HG02970 (cell line): ENCODE measurements around the gene FGF13.

Source experiments
- ATAC-seq: cut with Tn5 transposase; IDR thresholded peaks from one replicate; pipeline ENCODE4 v1.9.1; 2021; ENCODE audit warnings: mild to moderate bottlenecking, moderate library complexity, moderate number of reproducible peaks; ENCODE audit not compliant: unreplicated experiment, low FRiP score

FGF13 gene

DNA sequence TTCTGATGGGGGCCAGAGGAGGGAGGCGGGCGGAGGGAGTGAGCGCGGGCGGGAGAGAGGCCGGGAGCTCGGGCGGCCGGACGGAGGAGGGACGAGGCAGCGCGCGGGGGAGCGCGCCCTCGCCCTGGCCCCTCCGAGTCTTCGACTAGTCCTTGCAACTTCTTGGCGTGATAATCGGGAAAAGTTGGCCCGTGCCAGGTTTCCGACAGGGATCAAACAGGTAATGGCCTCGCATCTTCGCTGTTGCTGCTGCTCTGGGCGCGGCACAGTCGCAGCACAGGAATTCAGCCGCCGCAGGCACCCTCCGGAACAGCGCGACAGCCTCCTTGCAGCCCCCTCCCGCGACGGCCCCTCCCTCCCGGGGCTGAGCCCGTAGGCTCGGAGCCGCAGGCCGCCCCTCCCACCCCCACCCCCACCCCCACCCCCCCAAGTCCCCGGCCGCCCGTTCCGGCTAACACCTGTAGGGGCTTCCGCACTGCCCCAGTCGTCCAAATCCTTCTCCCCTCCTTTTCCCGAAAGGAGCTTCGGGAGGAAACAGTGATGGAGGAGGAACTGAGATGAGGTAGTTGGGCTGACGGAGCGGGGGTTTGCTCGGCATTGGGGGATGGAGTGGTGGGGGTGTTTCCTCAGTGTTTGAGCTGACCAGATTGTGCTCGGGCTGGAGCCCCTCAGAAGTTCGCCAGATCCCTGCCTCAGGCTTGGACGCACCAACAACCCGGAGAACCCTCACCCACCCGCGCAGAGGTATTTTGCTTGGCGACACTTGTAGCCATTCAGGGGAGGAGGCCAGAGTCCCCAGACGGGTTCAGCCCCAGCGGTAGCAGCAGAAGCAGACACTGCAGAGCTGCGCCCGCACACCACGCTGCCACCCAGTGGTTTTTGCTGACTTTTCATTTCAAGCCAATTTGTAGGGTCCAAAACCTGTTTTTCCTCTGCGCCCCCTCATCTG, at the start of gene FGF13:
Gene FGF13, minus strand, starts transcription at position 319 of the 949 bp plus-strand sequence. CDS start 714 bp downstream, outside the sequence.
- no peak for ATAC-seq

DNA sequence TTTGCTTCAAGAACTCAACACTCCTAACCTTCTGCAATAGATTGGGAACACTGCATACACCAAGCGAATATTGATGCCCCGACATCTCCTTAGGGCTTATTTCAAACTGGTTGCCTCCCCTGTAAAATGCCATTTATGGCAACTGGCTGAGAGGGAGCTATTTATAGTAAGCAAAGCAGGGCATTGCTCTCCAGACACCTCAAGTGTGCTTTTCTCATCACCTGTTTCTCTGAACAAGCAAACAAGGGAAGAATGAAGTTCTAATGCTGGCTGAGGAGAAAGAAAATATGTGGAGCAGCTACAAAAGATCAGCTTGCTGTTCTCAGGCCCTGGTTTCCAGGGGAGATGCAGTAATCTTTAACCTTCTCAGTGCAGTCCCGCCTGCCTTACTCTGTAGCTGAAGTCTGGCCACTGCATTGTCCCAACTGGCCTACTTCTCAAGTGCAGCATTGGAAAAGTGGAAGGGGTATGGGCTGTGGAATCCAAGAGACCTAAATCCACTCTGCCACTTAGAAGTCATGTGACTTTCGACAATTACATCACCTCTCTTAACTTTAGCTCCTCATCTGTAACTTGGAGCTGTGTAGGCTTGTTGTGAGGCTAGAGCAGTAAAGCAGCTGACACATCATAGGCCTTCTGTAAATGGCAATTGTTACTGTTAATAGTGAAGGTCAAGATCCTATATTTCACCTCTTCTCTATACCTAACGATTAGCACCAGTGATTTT, 47.9 kb upstream of the FGF13 start:
- ATAC-seq, result no peak

DNA sequence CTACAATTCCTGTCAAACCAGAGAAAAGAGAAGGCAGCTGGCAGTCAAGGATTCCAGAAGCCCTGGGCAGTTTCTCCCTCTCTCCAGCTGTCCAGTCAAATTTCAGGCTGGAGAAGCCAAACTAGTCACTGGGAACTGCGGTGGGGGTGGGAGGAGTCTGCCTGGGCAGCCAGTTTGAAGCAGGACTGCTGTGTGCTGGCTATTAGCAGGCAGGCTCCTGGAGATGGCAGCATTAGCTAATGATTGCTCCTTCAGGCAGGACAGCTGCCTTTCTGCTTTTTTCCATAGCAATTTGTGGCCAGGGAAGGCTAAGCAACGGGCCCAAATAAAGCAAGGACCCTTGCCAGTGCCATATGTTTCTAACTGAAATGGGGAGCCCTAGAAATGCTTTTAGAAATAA, 44.7 kb upstream of the FGF13 start:
- no peak for ATAC-seq

- no peak for ATAC-seq
Observed at GRCh38 chrX:138754861-138755260, 43.3 kb upstream of the FGF13 start.

DNA sequence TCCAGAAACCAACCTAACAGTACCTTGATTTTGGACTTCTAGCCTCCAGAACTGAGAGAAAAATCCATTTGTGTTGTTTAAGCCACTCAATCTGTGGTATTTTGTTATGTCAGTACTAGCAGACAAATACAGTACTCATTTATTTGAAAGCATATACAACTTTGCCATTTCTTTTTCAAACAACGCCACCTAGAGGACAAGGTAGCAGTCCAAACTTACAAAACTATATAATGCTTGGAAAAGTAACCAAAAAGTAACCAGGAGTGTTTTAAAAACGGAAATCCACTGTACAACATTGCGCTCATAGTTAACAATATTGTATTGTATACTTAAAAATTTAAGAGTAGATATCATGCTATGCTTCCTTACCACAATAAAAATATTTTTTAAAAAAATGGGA, 37.0 kb upstream of the FGF13 start:
- no peak for ATAC-seq

GRCh38 chrX:138745196-138745595, 33.7 kb upstream of the FGF13 start:
- peak; percentile 65 for ATAC-seq

DNA sequence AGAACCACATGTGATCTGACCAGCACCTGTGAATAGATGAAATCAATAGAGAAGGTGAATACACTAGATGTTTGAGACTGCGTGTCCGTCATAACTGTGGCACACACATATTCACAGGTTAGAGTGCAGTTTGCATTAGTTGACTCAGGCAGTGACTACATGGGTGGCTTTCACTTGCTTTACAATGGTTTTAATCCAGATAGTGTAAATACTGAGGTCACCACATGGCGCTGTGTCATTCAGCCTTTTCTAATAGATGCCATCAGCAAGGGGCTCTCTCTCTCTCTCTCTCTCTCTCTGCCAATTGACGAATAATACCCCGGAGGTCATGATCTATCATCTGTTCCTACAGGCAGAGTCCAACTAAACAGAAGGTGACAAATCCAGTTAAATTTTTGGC, 30.7 kb upstream of the FGF13 start:
- ATAC-seq, result no peak

- no peak for ATAC-seq
Observed at GRCh38 chrX:138740341-138740740, 28.8 kb upstream of the FGF13 start.

DNA sequence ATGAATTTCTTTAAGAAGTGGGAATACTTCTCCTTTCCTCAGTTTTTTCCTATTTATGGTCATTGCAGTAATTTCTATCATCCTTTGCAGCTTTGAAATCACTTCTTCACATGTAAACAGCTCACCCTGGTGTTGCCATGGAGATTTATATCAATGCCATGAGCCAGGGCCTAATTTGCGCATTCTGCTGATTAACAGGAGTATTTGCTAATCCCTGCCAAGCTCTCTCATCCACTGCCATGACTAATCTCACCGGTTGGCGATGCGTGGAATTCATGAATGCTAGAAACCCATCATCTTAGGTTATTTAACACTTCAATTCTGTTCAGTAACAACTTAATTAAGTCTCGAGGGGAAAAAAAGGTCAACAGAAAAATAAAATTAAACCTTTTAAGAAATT, 11.8 kb upstream of the FGF13 start:
- no peak for ATAC-seq

DNA sequence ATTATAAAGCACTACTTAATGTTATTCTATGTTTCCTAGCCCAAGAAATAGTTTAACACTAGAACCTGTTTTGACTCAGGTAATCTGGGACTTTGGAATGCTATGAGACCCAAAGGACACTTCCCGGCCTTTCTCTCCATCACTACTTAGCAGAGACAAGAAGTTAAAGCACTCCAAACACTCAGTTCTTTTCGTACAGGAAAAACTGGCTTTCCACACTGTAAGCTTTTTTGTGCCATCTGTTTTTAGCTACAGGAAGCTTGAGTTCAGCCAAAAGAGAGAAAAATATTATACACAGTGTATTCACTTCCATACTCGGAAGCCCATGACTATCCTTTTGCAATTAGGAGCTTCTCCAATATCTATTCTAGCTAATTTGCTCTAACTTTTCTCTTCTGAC, 7.9 kb upstream of the FGF13 start:
- ATAC-seq, result no peak

GRCh38 chrX:138718941-138719340, 7.4 kb upstream of the FGF13 start:
- ATAC-seq, result no peak

- no peak for ATAC-seq
Observed at GRCh38 chrX:138710866-138711341, 613 bp downstream of the FGF13 start.

DNA sequence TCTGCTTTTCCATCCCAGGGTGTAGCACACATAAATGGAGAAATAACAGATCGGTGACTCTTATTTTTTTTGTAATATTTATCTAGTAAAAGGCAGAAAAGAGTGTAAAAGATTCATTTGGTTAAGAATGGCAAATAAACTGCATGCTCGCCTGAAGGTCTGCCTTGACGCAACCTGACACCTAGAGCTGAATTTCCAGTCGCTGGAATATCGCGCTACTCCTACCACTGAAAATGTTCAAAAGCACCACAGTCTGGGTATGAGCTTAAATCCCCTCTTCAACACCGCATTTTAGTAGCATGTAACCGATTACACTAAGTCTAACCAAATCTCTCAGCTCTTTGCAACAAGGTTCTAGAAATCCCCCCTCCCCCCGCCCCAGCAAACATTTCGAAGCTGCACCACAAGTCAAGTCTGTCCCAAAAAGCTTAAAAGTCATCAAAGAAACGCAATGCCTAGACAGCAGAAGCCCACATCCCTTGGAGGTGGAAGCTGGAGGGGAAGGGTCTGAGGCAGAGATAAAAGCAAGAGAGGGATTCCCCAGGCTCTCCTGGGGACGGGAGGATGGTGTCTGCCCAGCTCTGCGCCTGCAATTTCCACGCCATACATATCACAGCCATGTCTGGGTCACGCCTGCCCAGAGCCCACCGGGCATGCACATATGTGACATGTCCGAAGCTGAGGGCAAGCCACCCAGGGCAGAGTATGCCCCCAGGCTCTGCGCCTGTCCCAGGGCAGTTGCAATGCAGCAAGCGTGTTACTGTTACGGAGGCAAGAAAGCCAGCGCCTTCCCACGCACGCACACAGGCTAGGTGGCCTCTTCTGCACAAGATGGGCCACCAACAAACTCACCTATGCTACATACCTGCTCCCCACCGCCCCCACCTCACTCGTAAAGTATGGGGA, 1.4 kb downstream of the FGF13 start:
- ATAC-seq, result no peak

GRCh38 chrX:138708268-138708667, 3.2 kb downstream of the FGF13 start:
- ATAC-seq, result no peak

DNA sequence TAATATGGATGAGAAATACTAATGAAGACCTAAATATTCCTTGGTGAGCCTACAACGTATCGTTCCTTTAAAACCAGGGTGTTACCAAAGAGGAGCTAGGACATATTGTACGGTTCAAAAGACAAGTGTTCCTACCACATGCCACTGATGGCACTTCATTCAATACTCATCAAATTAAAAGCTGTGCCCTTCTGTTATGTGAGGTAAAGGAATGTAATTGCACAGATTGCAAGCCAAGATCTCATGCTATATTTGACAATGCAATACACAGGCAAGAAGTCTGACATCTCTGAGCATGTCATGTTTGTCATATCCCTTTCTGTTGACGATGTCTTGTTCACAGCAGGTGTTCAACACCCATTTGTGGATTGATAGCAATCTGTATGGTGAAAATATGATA, 6.9 kb downstream of the FGF13 start:
- ATAC-seq, result no peak

DNA sequence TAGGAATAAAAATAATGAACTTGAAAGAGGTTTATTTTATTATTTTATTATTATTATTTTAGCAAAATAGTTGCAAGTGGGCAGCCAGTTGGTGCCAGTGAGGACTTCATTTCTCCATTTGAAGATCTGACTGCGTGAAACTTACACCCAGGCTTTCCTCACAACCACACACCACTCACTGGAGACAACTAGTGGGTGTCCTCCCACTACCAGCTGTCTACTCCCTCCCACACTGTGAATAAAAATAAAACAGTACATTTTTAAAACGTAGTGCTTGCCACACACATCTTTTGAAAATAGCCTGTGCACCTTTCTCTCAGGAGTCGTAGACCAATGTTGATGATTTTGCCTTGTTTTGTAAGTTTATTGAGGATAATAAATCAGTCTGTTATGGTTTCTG, 7.4 kb downstream of the FGF13 start:
- no peak for ATAC-seq

DNA sequence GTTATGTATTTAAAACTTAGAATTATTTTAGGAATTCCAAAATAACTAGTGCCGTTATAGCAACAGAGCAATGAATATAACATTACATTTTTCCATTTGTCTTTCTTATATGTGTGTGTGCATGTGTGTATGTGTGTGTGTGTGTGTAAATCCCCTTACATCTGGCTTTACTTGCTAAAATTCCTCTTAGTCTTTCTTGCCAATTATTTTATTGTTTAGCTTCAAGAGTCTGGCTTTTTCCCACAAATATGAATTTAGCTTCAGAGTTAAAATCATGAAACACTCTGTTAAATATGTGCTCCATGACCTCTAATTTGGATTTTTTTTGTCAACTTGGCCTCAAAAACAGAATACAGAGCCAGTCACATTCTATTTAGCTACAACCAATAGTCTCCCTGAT, 18.9 kb downstream of the FGF13 start:
- ATAC-seq, result no peak

DNA sequence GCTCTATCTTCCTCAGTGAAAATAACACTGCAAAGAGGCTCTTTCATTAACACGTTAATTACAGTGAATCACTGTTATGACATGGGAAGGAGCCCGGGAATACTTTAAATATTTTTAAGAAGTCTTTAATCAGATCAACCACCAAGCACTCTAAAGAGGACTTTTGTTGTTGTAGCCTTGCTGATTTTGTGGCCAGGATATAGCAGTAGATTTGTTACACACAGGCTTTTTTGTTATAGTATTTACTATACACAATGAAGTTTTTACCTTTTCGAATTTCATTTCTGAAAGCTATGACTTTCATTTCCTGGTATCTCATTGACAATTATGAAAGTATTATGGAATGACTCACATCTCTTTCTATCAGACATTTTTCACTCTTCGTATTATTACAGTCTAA, 20.3 kb downstream of the FGF13 start:
- ATAC-seq, result no peak

- no peak for ATAC-seq
Observed at GRCh38 chrX:138690591-138690990, 20.9 kb downstream of the FGF13 start.

DNA sequence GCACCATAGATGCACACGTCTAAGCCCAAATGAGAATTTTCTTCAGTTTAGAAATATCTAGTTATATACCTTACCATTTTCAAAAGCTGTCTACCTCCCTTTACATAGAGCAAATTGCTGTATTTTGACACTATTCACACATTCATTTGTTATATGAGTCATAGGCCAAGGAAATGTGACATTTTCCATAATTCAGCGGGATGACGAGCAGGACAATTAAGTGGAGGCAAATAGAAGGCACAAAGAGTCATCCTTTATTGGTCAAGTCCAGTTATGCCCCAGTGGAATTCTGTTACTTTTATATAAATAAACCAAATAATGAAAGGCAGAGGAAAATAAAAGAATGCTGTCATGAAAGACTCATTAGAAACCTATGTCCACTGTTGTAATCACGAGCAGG, 27.9 kb downstream of the FGF13 start:
- no peak for ATAC-seq

DNA sequence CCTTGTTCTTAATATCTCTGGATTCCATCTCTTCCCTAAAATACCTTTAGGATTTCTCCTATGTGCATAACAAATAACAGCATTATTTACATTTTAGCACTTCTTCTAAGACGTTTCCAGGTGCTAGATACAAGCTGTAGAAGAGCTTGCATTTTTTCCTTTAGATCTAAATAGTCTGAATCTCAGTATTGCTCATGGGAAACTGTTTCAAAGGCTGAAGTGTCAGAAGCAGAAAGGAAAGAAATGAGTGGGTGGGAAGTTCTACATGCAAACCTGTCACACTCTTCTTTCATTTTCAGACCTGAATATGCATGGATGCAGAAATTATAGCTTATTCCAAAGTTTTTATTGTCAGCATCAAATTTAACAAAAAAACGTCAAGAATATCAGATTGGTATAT, 41.8 kb downstream of the FGF13 start:
- no peak for ATAC-seq
